Measurements from ENCODE around the gene GNG10.
A peak's percentile ranks its signal among the peaks of the same experiment; 100 is the strongest.
"Not testable (repeated sequence)": the region's sequence is repeated elsewhere in the genome, so short reads cannot be mapped to it uniquely, and the experiment has no call there.

Gene GNG10

DNA sequence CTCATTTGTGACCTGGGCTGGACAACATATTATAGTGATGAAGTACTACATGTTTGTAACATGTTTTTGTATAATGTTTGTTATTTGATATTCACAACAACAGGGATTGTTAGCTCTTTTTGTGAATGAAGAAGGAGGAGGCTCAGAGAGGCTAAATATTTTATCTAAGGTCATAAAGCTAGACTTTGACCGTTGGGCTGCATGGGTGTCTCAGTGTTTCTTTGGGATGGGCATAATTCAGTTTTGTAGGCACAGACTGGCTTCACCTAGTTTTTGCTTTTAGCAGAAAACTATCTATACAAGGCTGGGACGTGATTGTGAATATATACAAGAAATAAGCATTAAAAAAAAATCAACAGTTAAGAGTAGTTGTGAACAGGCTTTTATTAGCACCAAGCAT is 15.0 kb upstream of the GNG10 start:
- no peak for DNase-seq (ENCODE audit: low read depth)

DNA sequence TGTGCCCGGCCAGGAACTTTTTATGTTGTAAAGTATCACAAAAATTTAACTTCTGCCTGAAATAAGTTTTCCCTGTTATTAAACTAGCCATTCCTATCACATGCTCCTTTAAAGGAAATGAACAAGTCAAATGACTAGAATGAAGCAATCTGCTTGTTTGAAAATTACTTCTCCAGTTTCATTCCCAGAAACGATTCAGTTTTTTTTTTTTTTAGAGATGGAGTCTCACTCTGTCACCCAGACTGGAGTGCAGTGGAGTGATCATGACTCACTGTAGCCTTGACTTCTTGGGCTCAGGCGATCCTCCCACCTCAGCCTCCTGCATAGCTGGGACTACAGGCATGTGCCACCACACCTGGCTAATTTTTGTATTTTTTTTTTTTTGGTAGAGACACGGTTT is 13.3 kb upstream of the GNG10 start:
- DNase-seq (ENCODE audit: low read depth) = no peak
- H3K4me3 ChIP-seq (ENCODE audit: low read depth, low read length) = no peak overlapping the region

More for the DNA sequence above, 15.0 kb upstream of the GNG10 start:
- H3K4me3 ChIP-seq (ENCODE audit: low read depth, low read length) = no peak overlapping the region

- DNase-seq (ENCODE audit: low read depth) = no peak
- no peak overlapping the region for H3K4me3 ChIP-seq (ENCODE audit: low read depth, low read length)
Measured at GRCh38 chr9:111649016-111649415, 12.4 kb upstream of the GNG10 start.

DNA sequence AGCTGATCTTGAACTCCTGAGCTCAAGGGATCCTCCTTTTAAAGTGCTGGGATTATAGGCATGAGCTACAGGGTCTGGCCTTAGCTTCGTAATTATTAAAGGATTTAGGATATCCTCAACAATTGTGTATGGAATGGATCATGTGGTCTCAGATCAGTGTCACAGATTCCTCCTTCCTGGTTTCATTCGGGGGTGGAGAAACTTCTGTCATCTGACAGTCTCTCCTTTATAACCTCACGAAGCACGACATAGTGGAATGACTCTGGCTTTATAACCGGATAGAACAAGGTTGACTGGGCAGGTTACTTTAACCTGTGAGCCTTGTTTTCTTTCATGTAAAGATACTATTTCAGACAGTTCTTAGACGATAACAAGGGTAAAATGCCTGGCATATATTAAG is 4.4 kb upstream of the GNG10 start:
- DNase-seq (ENCODE audit: low read depth) = no peak

GRCh38 chr9:111658943-111659342 is 2.5 kb upstream of the GNG10 start:
- no peak for DNase-seq (ENCODE audit: low read depth)
- no peak overlapping the region for H3K4me3 ChIP-seq (ENCODE audit: low read depth, low read length)

More for the DNA sequence above, 4.4 kb upstream of the GNG10 start:
- H3K4me3 ChIP-seq (ENCODE audit: low read depth, low read length) = no peak overlapping the region

- H3K4me3 ChIP-seq (ENCODE audit: low read depth, low read length) = no peak overlapping the region
- DNase-seq (ENCODE audit: low read depth) = no peak
Measured at GRCh38 chr9:111659691-111660090, 1.7 kb upstream of the GNG10 start.

- H3K4me3 ChIP-seq (ENCODE audit: low read depth, low read length) = peak overlapping the region; percentile 80
- DNase-seq (ENCODE audit: low read depth) = no peak
Measured at GRCh38 chr9:111661802-111662521, 557 bp downstream of the GNG10 start.

DNA sequence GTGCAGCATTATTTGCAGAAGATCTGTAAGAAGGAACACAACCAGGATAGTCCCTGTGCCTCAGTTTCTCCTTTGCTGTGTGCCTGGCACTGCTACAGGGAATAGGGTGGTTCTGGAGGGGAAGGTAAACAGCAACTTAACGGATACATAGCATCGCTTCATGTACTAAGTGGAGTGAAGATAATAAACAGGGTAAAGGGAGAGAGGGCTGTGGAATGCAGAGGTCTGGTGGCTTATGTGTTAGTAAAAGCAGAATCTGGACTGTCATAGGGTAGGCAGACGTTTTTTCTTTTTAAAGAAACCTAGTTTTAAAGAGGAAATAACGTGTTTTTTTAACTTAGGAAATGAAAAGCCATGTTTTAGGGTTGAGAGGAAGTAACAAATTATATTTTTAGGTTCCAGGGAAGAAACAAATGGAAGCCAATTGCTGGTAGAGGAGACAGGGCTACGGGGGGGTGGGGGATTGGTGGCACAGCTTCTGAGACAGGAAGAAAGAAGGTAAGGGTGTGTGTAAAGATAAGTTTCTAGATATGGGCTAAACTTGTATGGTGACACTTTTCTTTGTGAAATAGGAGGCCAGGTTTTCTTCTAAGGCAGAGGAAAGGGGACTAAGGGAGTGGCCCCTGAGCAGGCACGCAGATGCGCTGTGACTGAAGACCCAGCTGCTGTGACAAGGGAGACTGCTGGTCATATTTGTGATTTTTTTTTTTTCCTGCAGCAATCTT is 1.3 kb downstream of the GNG10 start:
- peak overlapping the region; percentile 80 for H3K4me3 ChIP-seq (ENCODE audit: low read depth, low read length)
- no peak for DNase-seq (ENCODE audit: low read depth)

DNA sequence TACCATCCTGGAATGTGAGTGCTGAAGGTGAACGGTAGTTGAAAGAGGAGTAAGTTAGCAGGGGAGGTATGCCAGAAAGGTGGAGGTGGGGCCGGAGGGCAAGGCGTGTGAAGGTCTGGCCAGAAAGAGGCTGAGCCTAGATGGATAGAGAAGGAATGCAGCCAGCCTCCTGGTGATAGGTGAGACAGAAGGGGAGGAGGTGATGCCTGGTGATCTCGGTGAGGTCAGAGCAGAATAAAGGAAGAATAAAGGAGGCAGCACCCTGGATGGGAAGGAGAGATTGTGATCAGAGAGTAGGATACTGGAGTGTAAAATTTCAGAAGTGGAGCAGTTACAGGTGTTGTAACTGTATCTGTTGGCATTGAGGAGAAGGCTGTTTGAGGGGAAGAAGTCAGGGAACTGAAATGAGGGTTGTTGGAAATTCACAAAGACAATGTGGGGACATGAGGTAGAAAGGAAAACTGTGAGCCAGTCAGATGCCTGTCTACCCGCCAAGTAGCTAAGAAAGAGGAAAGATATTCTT is 2.0 kb downstream of the GNG10 start:
- no peak overlapping the region for H3K4me3 ChIP-seq (ENCODE audit: low read depth, low read length)
- no peak for DNase-seq (ENCODE audit: low read depth)

DNA sequence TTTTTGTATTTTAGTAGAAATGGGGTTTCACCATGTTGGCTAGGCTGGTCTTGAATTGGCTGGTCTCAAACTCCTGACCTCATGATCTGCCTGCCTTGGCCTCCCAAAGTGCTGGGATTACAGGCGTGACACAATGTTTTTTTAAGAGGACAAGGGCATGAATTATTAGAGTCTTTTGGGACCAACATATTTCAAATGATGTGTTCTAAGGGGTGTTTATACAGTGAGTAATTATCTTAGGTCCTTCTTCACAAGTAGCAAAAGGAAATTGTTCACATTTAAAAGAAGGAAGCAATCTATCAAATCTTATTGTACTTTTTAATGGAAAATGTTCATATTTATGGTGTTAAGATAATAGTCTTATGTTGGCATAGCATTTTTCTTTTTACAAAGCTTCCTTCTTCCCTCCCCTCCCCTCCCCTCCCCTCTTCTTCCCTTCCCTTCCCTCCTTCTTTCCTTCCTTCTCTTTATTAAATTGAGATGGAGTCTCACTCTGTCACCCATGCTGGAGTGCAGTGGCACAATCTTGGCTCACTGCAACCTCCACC is 6.7 kb downstream of the GNG10 start:
- no peak overlapping the region for H3K4me3 ChIP-seq (ENCODE audit: low read depth, low read length)
- DNase-seq (ENCODE audit: low read depth) = no peak

GRCh38 chr9:111668601-111669000 is 7.2 kb downstream of the GNG10 start:
- H3K4me3 ChIP-seq (ENCODE audit: low read depth, low read length); DNase-seq (ENCODE audit: low read depth): not testable (repeated sequence)

DNA sequence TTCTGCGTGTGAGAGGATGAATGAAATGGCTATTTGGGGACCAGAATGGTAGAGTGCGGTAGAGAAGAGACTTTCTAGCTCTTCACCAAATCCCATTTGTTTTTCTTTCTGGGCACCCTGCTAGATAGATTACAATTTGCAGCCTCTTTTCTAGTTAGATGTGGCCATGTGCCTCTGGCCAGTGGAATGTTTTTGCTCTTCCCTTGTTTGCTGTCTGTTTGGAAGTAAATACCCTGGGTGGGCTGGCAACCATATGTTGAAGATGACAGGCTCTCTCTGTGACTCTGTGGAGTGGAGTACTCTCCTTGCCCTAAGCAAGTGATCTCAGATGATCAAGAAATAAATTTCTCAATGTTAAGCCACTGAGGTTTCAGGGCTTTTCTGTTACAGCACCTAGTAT is 12.9 kb downstream of the GNG10 start:
- no peak overlapping the region for H3K4me3 ChIP-seq (ENCODE audit: low read depth, low read length)
- no peak for DNase-seq (ENCODE audit: low read depth)

DNA sequence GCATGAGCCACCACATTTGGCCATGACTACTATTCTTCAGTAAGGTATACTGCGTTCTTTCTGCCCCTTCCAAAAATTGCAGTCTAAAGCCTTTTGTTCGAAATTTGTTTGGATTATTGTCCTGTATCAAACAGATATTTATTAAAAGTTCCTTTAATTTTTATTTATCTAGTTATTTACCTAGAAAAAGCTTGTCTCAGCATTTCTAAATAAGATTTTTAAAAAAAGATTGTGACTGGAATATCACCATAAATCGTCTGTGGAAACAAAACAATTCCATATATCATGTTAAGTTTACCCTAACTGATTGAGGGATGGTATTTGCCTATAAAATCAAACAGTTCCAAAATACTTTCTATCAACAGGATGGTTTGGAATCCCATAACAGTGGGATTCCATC is 14.7 kb downstream of the GNG10 start:
- DNase-seq (ENCODE audit: low read depth) = no peak

GRCh38 chr9:111678293-111678692 is 16.9 kb downstream of the GNG10 start:
- DNase-seq (ENCODE audit: low read depth) = no peak

More for the DNA sequence above, 14.7 kb downstream of the GNG10 start:
- H3K4me3 ChIP-seq (ENCODE audit: low read depth, low read length) = no peak overlapping the region

GRCh38 chr9:111679199-111679598 is 17.8 kb downstream of the GNG10 start:
- H3K4me3 ChIP-seq (ENCODE audit: low read depth, low read length) = no peak overlapping the region
- no peak for DNase-seq (ENCODE audit: low read depth)

More at GRCh38 chr9:111678293-111678692, 16.9 kb downstream of the GNG10 start:
- H3K4me3 ChIP-seq (ENCODE audit: low read depth, low read length) = no peak overlapping the region

DNA sequence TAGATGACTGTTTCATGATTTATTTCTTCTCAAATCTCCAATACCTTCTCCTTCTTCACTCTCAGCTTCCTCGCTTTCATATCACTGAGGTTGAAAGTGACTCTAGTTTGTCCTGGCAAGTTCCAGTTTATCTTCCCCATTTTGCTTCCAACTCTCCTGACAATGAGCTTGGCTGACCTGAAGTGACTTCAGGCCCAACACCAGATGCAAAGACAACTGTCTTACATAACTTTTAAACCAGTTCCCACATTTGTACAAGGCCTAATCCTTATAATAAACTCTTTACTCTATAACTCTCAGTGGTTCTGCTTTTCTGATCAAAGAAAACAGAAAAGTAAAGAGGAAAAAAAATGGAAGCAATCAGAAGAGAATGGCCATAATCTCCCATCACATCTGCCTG is 22.0 kb downstream of the GNG10 start:
- DNase-seq (ENCODE audit: low read depth) = no peak
- no peak overlapping the region for H3K4me3 ChIP-seq (ENCODE audit: low read depth, low read length)

DNA sequence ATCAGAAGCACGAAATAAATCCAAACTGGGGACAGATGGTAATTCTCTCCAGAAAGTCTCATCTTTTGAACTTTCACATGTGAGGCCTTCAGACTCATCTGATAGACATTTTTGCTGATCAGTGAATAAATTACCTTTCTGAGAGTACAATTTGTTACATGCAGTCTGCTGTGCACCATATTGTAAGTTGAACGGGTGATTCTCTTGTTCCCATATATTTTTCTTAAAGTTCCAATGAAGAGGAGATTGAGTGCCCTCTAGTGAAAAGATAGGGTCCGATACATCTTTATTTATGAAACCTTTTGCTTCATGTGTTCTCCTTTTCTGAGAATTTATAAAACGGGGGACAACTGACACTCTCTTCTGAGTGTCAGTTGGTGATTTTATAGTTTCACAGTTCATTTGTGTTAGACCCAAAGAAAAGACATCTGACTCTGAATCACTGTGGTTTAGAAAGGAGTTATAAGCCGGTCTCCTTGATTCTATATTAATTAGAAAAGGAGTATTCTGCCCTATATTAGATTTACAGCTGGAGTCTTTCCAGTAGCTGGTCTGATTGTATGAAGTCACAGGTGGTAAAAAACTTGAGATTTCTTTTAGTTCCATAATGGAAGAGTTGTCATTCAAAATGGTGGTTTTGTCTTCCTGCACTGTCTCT is 30.4 kb downstream of the GNG10 start:
- peak; percentile 16 for DNase-seq (ENCODE audit: low read depth)
- no peak overlapping the region for H3K4me3 ChIP-seq (ENCODE audit: low read depth, low read length)

DNA sequence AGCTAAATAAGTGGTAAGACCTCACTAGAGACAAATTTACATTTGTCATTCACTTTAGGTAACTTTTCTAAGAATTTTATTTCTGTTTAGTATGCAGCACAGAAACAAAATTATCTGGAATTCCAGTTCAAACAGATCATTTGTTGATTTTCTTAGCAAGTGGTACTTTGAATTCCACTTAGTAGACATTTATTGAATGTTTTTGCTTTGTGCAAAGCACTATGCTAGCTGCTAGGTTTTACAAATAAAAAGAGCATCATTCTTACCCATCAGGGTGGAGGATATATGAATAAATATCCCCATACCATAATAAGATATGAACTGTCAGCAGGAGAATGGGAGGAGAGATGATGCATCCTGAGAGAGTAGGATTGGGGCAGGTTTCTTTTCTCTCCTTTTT is 35.4 kb downstream of the GNG10 start:
- H3K4me3 ChIP-seq (ENCODE audit: low read depth, low read length) = no peak overlapping the region
- DNase-seq (ENCODE audit: low read depth) = no peak

DNA sequence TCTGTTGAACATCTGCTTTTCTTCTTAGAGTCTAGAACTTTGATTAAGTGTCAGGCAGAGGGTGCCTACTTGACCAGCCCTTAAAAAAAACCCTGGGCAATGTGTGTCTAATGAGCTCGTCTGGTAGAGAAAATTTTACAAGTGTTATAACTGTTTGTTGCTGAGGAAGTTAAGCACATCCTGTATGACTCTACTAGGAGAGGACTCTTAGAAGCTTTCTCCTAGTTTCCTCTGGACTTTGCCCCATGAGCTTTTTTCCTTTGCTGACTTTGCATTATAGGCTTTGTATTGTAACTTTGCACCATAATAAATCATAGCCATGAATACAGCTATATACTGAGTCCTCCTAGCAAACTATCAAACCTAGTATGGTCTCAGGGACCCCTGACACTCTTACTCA is 39.4 kb downstream of the GNG10 start:
- no peak overlapping the region for H3K4me3 ChIP-seq (ENCODE audit: low read depth, low read length)
- DNase-seq (ENCODE audit: low read depth) = no peak

- DNase-seq (ENCODE audit: low read depth) = no peak
Measured at GRCh38 chr9:111704503-111704902, 43.1 kb downstream of the GNG10 start.

More at GRCh38 chr9:111704503-111704902, 43.1 kb downstream of the GNG10 start:
- H3K4me3 ChIP-seq (ENCODE audit: low read depth, low read length) = no peak overlapping the region
